ENCODE results near the gene RBM34. TPM values are rescaled to one million over a fixed set of nuclear protein-coding genes. Genes with fewer than 3 reads are reported as not detected.
"Not testable (repeated sequence)": the region's sequence is repeated elsewhere in the genome, so short reads cannot be mapped to it uniquely, and the experiment has no call there.

Gene RBM34
- total RNA-seq, 2 experiments from 2014 or later: 111 to 116 TPM

GRCh38 chr1:235092415-235092814, 68.6 kb downstream of the RBM34 start:
- CTCF ChIA-PET: interaction anchor here (0.6 to 1.6 kb wide), 6 partner anchors 8 to 607 kb away, joined by 3 to 12 read pairs (median 4); no protein-coding TSS in a partner anchor
- ATAC-seq; H3K27ac Mint-ChIP-seq; DNase-seq; H3K4me3 Mint-ChIP-seq; H3K36me3 Mint-ChIP-seq; H3K9me3 Mint-ChIP-seq (ENCODE audit: low read depth); H3K27me3 Mint-ChIP-seq: not testable (repeated sequence)
- peaks cover 24% of the 10 kb centered on the region for H3K4me1 Mint-ChIP-seq

GRCh38 chr1:235092045-235092406, 69.0 kb downstream of the RBM34 start:
- H3K27ac Mint-ChIP-seq; H3K27me3 Mint-ChIP-seq; ATAC-seq; H3K4me3 Mint-ChIP-seq; H3K9me3 Mint-ChIP-seq (ENCODE audit: low read depth); H3K36me3 Mint-ChIP-seq; DNase-seq: not testable (repeated sequence)
- CTCF ChIA-PET: interaction anchor here (0.6 to 1.2 kb wide), 4 partner anchors 8 to 596 kb away, joined by 4 to 6 read pairs (median 4); no protein-coding TSS in a partner anchor
- peaks cover 24% of the 10 kb centered on the region for H3K4me1 Mint-ChIP-seq

DNA sequence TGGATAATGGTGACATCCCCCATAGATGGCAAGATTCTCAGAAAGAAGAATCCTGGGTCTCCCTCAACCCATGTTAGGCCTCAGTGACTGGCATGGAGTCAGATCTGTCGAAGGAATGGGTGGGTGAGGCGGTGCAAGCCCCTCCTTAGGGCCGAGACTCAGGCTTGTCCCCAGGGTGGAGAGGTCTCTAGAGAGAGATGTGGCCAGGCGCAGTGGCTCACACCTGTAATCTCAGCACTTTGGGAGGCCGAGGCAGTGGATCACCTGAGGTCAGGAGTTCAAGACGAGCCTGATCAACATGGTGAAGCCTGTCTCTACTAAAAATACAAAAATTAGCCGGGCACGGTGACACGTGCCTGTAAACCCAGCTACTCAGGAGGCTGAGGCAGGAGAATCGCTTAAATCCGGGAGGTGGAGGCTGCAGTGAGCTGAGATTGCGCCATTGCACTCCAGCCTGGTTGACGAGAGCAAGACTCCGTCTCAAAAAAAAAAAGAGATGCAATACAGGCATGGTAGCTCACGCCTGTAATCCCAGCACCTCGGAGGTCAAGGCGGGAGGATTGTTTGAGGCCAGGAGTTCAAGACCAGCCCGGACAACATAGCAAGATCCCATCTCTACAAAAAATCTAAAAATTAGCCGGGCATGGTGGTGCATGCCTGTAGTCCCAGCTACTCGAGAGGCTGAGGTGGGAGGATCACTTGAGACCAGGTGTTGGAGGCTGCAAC, 69.6 kb downstream of the RBM34 start:
- not testable (repeated sequence) for DNase-seq; ATAC-seq; H3K36me3 Mint-ChIP-seq; H3K9me3 Mint-ChIP-seq (ENCODE audit: low read depth); H3K27ac Mint-ChIP-seq; H3K4me3 Mint-ChIP-seq; H3K27me3 Mint-ChIP-seq
- CTCF ChIA-PET: interaction anchor here (0.6 to 1.4 kb wide), 5 partner anchors 8 to 595 kb away, joined by 4 to 5 read pairs (median 4); no protein-coding TSS in a partner anchor
- peaks cover 24% of the 10 kb centered on the region for H3K4me1 Mint-ChIP-seq

- no peak overlapping the region for H3K4me3 Mint-ChIP-seq
- no peak overlapping the region for H3K27ac Mint-ChIP-seq
- no peaks in the 10 kb centered on the region for H3K9me3 Mint-ChIP-seq (ENCODE audit: low read depth)
- peaks cover 24% of the 10 kb centered on the region for H3K4me1 Mint-ChIP-seq
- CTCF ChIA-PET: interaction anchor here (1.2 to 3.1 kb wide), 6 partner anchors 14 to 603 kb away, joined by 4 to 12 read pairs (median 5); no protein-coding TSS in a partner anchor
- DNase-seq (no peak), ATAC-seq (no peak)
- peaks cover 2% of the 10 kb centered on the region for H3K27me3 Mint-ChIP-seq
- no peaks in the 10 kb centered on the region for H3K36me3 Mint-ChIP-seq
Measured at GRCh38 chr1:235090406-235091069, 70.5 kb downstream of the RBM34 start.

GRCh38 chr1:235088907-235089306, 72.1 kb downstream of the RBM34 start:
- DNase-seq (no peak), ATAC-seq (no peak)
- CTCF ChIA-PET: interaction anchor here (1.3 to 3.1 kb wide), 6 partner anchors 10 to 601 kb away, joined by 3 to 12 read pairs (median 5); no protein-coding TSS in a partner anchor
- Mint-ChIP-seq H3K36me3 (no peaks in the 10 kb centered on the region), H3K27ac (no peak overlapping the region), H3K4me1 (peaks cover 23% of the 10 kb centered on the region), H3K9me3 (ENCODE audit: low read depth) (no peaks in the 10 kb centered on the region), H3K27me3 (peaks cover 2% of the 10 kb centered on the region), H3K4me3 (no peak overlapping the region)

- Mint-ChIP-seq H3K9me3 (ENCODE audit: low read depth) (no peaks in the 10 kb centered on the region), H3K4me3 (no peak overlapping the region), H3K4me1 (peaks cover 23% of the 10 kb centered on the region), H3K27me3 (no peaks in the 10 kb centered on the region), H3K36me3 (no peaks in the 10 kb centered on the region), H3K27ac (no peak overlapping the region)
- CTCF ChIA-PET: interaction anchor here (1.3 to 3.1 kb wide), 6 partner anchors 9 to 601 kb away, joined by 3 to 12 read pairs (median 5); no protein-coding TSS in a partner anchor
- DNase-seq (no peak), ATAC-seq (no peak)
Measured at GRCh38 chr1:235088430-235088829, 72.6 kb downstream of the RBM34 start.

DNA sequence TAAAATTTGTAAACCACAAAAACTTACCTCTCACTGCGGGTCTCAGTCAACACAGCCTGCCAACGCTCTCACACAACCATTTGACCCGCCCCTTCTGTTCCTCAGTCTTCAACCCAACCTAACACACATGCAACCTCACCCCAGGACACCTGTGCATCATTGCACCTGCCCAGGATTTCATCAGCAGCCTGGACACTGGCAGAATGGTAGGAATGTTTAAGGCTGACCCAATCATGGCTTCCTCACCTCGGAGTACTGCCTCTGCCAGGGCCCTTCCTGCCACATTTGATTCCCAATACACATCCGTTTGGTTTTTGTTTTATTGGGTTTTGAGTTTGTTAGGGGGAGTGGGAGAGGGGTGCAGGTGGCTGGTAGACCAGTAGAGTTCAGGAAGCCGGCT, 73.1 kb downstream of the RBM34 start:
- no peaks in the 10 kb centered on the region for H3K27me3 Mint-ChIP-seq
- peaks cover 28% of the 10 kb centered on the region for H3K4me1 Mint-ChIP-seq
- H3K36me3 Mint-ChIP-seq: no peaks in the 10 kb centered on the region
- CTCF ChIA-PET: interaction anchor here (1.3 to 3.1 kb wide), 5 partner anchors 9 to 600 kb away, joined by 3 to 12 read pairs (median 4); no protein-coding TSS in a partner anchor
- no peaks in the 10 kb centered on the region for H3K9me3 Mint-ChIP-seq (ENCODE audit: low read depth)
- H3K27ac Mint-ChIP-seq: no peak overlapping the region
- DNase-seq (no peak), ATAC-seq (no peak)
- H3K4me3 Mint-ChIP-seq: no peak overlapping the region

DNA sequence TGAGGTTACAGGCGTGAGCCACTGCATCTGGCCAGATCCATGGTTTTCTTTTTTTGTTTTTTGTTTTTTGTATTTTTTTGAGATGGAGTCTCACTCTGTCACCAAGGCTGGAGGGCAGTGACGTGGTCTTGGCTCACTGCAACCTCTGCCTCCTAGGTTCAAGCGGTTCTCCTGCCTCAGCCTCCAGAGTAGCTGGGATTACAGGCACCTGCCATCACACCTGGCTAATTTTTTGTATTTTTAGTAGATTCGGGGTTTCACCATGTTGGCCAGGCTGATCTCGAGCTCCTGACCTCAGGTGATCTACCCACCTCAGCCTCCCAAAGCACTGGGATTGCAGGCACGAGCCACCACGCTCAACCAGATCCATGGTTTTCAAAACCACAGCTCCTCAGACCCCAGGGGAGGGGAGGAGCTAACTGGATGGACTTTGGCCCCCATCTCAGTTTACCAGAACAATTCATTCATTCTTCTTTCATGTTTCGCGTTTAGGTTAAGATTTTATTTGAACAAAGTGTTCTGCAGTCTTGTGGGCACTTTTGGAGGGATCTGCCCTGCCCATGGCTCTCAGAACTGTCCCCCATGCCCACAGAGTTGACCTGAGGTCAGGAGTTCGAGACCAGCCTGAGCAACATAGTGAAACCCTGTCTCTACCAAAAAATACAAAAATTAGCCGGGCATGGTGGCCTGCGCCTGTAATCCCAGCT, 75.5 kb downstream of the RBM34 start:
- H3K27me3 Mint-ChIP-seq; H3K4me3 Mint-ChIP-seq; H3K9me3 Mint-ChIP-seq (ENCODE audit: low read depth); H3K36me3 Mint-ChIP-seq; ATAC-seq; H3K27ac Mint-ChIP-seq; DNase-seq: not testable (repeated sequence)
- H3K4me1 Mint-ChIP-seq: peaks cover 36% of the 10 kb centered on the region
- CTCF ChIA-PET: interaction anchor here (0.8 to 2.8 kb wide), 2 partner anchors 8 to 488 kb away, joined by 3 to 12 read pairs; no protein-coding TSS in a partner anchor

Small RNA genes lying within 50 kb of the gene (microRNA-seq; reads per million reads assigned to microRNA genes)
- 5.5 reads per million, percentile 15 among the genes with 10 or more reads in this experiment for gene MIR4753

Other genes starting within 250 kb of the RBM34 start
- 10 to 100 TPM; 71.1 to 76.7 TPM for gene TOMM20, start 32.4 kb downstream of the RBM34 start, total RNA-seq
- gene ARID4B, start 166.9 kb upstream of the RBM34 start, total RNA-seq: 10 to 100 TPM; 43.3 to 61.0 TPM
- gene GGPS1, start 167.3 kb upstream of the RBM34 start, total RNA-seq: 10 to 100 TPM; 22.7 to 23.9 TPM
- 10 to 100 TPM; 27.4 to 30.2 TPM for gene TBCE, start 206.2 kb upstream of the RBM34 start, total RNA-seq

Data from activated CD8-positive, alpha-beta memory T cell treated with anti-CD3 and anti-CD28 coated beads, Interleukin-2, amount 10 ng/mL, durations not matched to agents 7 days and 5 days (primary cell).